ENCODE data around the gene HADH. TPM values are rescaled to one million over a fixed set of nuclear protein-coding genes. Genes with fewer than 3 reads are reported as not detected.

The HADH gene
- total RNA-seq, 1 donor from 2014 or later = 27.4 TPM

DNA sequence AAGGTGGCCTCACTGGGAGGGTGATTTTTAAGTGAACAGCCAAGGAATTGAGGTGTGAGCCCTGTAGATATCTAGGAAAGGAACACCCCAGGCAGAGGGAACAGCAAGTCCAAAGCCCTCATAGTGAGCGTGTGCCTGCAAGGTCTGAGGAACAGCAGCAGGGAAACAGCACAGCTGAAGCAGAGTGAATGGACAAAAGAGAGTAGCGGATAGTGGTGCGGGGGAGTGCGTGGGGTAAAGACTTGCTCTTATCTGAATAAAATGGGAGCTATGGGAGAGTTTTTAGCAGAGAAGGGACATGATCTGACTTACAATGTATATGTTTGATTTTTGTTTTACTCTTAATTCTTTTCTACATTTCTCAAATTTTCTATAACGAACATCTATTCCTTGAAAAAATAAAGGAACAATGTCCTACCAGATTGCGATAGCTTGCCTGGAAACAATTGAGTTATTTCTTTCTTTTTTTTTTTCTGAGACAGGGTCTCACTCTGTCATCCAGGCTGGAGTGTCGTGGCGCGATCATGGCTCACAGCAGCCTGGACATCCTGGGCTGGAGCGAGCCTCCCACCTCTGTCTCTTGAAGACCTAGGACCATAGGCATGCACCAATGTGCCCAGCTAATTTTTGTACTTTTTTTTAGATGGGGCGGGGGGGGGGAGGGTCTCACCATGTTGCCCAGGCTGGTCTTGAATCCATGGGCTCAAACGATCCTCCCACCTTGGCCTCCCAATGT, 19.5 kb upstream of the HADH start:
- DNase-seq (ENCODE audit: low read depth) = no peak
- no peak overlapping the region for H3K4me3 ChIP-seq (ENCODE audit: low read depth, low read length)
- no peak for TF ChIP-seq CTCF (conservative IDR thresholded peaks at IDR 0.05; ENCODE audit: low read depth, low read length)

- no peak for TF ChIP-seq CTCF (conservative IDR thresholded peaks at IDR 0.05; ENCODE audit: low read depth, low read length)
- no peak overlapping the region for H3K4me3 ChIP-seq (ENCODE audit: low read depth, low read length)
- no peak for DNase-seq (ENCODE audit: low read depth)
These were observed 17.1 kb upstream of the HADH start for GRCh38 chr4:107972605-107973004.

GRCh38 chr4:107974523-107974922, 15.2 kb upstream of the HADH start:
- H3K4me3 ChIP-seq (ENCODE audit: low read depth, low read length) = no peak overlapping the region
- no peak for TF ChIP-seq CTCF (conservative IDR thresholded peaks at IDR 0.05; ENCODE audit: low read depth, low read length)
- DNase-seq (ENCODE audit: low read depth) = no peak

- TF ChIP-seq CTCF (conservative IDR thresholded peaks at IDR 0.05; ENCODE audit: low read depth, low read length) = no peak
- H3K4me3 ChIP-seq (ENCODE audit: low read depth, low read length) = no peak overlapping the region
- no peak for DNase-seq (ENCODE audit: low read depth)
These were observed 12.2 kb upstream of the HADH start for GRCh38 chr4:107977482-107977881.

- no peak for DNase-seq (ENCODE audit: low read depth)
- TF ChIP-seq CTCF (conservative IDR thresholded peaks at IDR 0.05; ENCODE audit: low read depth, low read length) = no peak
- H3K4me3 ChIP-seq (ENCODE audit: low read depth, low read length) = no peak overlapping the region
These were observed 11.6 kb upstream of the HADH start for GRCh38 chr4:107977966-107978705.

DNA sequence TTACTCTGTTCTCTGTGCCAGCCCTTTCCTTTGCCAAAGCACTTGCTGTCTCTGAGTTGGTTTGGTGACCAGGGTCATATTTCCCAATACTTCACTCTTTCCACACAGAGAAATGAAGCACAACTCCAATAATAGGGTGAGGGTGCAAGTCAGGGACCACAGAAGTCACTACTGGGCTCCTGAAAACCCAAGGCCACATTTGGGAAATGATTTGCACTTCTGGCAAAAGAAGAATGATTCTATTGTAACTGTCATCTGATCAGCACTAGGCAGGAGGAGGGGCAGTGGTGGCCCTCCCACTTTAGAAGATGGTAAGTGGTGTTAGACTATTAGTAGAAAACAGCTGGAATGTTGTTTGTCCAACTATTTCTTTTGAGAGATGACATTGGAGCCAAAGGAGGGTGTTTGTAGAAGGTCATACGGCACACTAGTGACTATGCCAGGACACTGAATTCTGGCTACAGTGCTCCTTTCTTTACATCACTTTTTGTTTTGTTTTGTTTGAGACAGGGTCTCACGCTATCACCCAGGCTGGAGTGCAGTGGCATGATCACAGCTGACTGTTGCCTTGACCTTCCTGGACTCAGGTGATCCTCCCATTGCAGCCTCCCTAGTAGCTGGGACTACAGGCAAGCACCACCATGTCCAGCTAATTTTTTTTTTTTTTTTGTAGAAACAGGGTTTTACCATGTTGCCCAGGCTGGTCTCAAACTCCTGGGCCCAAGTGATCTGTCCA, 10.8 kb upstream of the HADH start:
- H3K4me3 ChIP-seq (ENCODE audit: low read depth, low read length) = no peak overlapping the region
- TF ChIP-seq CTCF (conservative IDR thresholded peaks at IDR 0.05; ENCODE audit: low read depth, low read length) = no peak
- DNase-seq (ENCODE audit: low read depth) = no peak
